GM18907 (cell line): Measurements from ENCODE around the gene GNB1L.

ENCODE experiments used
- ATAC-seq: cut with Tn5 transposase; IDR thresholded peaks from one replicate; pipeline ENCODE4 v1.9.1; 2021; ENCODE audit warnings: mild to moderate bottlenecking, moderate library complexity; ENCODE audit not compliant: unreplicated experiment

Gene GNB1L

DNA sequence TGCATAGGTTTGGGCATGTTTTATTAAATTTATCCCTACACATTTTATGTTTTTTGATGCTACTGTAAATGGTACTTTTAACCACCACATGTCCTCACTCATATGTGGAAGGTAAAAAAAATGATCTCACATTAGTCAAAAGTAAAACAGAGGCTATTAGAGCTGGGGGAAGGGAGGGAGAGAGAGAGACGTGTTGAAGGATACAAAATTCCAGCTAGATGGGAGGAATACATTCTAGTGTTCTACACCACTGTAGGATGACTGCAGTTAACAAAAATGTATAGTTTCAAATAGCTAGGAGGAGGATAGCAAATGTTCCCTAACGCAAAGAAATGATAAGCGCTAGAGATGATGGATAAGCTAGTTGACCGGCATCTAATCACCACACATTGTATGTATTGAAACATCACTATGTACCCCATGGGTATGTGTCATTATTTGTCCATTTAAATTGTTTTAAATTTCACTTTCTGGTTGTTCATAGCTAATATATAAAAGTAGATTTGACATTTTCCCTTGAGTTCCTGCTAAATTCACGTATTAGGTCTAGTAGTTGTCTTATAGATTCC lies 9.9 kb upstream of the GNB1L start:
- no peak for ATAC-seq

DNA sequence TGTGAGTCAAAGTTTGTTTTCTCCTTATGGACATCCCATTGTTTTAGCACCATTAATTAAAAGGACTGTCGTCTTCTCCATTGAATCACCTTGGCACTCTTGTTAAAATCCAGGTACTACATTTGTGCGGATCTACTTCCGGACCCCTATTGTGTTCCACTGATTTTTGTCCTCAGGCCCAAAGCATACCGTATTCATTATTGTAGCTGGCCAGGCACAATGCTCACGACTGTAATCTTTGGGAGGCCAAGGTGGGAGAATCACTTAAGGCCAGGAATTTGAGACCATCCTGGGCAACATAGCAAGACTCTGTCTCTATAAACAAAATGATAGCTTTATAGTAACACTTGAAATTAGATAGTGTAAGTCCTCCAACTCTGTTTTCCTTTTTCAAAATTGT lies 8.9 kb upstream of the GNB1L start:
- ATAC-seq: no peak

GRCh38 chr22:19862619-19863246 lies 8.1 kb upstream of the GNB1L start:
- no peak for ATAC-seq

- ATAC-seq: no peak
These were observed 5.3 kb upstream of the GNB1L start for GRCh38 chr22:19859861-19860510.

- ATAC-seq: no peak
These were observed 2.7 kb upstream of the GNB1L start for GRCh38 chr22:19857382-19857781.

- peak; percentile 23 for ATAC-seq
These were observed 1.1 kb upstream of the GNB1L start for GRCh38 chr22:19855504-19856409.

DNA sequence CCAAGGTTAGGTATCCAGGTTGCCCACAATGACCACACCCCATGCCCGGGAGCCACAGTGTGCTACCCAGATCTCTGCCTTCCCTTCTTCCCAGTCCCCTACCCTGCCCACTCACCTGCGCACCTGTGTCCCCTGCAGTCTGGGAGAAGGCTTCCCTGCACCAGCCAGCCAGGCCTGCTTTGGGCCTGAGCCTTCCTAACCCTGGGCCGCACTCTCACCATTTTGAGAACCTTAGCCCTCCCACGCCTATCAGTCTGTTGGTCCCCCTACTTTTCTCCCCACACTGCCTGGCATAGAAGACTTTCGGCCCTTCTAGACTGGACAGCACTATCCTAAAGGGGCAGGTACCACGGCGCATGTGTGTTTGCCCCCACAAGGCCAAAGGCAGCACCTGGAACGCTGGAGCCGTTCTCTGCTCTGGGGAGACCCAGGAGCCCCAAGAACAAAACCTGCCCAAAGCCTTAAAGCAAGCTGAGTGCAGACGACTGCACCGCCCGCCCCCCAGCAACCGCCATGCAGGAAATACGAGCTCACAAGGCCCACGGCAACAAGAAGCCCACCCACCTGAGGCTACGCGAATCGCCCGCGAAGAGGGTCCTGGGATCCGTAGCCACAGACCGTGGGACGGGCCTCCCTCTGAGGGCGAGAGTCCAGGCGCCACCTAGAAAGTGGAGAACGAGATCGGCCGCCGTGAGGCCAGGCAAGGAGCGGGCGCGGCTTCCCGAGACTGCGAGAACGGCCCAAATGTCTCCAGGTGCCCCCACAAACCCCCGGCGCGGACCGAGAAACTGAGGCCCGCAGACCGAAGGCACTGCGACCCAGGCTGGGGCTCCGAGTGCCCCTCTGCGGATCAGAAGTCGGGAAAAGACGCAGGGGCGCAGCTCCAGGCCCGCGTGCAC lies 546 bp downstream of the GNB1L start:
- peak; percentile 20 for ATAC-seq

DNA sequence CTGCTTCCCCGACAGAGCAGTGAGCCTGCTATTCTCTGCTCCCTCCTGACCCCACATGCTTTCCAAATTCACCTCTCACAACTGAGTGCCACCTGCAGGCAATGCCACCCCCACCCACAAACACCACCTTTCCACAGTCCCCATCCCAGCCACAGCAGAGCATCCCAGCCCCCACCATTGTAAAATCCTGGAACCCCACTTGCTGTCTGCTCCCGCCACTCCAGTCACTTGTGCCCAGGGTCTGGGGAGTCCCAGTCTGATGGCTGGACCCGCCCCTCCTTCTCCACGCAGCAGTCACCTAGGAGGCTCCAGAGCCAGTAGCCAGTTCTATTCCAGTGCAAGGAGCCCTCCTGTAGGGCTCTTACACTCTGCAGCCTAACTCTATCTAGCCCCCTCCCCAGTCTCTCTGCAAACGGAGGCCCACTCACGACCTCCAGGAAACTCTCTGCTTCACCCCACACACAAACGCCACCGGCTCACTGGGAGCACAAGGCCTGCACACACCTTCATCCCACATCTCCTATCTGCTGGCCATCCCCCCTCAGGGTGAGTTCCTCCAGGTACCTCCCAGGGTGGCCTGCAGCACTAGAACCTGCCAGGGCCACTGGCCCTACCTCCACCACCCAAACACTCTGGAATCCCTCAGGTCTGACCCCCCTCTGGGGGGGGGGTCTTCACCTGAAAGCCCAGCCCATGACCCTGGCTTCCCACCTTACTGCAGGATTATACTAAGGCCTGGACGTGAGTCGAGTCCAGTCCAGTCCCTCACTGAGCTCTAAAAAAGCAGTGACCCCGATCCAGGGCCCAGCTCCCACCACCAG lies 1.4 kb downstream of the GNB1L start:
- ATAC-seq: no peak

- ATAC-seq: no peak
These were observed 2.4 kb downstream of the GNB1L start for GRCh38 chr22:19852177-19852781.

DNA sequence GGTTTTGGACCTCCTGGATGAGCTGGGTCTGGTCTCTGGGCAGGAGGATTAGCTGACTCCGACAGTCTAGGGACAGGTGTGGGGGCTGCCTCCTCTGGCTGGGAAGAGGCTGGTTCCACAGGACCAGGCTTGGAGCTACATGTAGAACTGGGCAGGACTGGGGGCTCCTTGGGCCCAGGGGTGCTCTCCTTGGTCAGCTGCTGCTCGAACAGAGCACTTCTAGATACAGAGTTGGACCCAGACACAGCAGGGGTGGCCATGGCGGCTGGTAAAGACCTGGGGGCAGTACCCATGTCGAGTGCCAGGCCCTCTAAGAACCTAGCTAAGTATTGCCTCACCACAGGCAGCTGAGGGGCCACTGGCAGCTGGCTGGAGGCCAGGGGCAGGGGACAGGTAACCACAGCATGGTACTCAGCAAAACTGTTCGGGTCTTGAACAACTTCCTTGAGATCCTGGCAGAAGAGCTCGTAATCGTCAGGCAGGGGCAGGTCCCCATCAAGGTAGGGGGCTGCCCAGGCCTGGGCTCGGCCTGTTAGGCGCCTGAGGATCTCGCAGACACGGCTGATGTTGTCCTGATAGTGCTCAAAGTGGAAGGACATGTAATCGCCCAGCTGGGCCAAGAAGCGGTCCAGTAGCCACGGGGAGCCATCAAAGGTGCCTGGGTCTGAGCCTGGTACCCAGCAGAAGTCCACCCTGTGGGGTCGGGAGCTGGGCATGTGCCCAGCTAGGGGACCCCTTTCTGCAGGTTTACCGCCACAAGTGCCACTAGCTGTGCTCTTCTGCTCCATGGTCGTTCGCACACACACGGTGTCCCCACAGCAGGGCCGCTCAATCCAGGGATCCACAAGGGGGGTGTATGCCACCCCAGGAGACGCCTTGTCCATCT lies 3.1 kb downstream of the GNB1L start:
- ATAC-seq: no peak

DNA sequence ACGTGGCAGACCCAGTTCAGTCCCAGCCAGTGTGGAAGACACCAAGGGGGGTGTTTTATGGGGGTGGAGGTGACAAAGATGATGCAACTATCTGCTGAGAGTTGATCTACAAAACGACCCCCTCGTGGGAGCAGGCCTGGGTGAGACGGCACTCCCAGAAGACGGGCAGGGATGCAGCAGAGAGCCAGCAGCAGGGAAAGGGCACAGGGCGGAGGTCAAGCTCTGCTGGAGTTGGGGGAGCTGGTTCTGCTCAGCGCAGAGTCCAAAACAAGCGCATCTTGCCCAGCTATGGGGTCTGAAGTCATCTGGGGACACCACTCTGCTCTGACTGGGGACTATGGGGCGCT lies 3.9 kb downstream of the GNB1L start:
- no peak for ATAC-seq

- ATAC-seq: no peak
These were observed 4.6 kb downstream of the GNB1L start for GRCh38 chr22:19849835-19850762.

DNA sequence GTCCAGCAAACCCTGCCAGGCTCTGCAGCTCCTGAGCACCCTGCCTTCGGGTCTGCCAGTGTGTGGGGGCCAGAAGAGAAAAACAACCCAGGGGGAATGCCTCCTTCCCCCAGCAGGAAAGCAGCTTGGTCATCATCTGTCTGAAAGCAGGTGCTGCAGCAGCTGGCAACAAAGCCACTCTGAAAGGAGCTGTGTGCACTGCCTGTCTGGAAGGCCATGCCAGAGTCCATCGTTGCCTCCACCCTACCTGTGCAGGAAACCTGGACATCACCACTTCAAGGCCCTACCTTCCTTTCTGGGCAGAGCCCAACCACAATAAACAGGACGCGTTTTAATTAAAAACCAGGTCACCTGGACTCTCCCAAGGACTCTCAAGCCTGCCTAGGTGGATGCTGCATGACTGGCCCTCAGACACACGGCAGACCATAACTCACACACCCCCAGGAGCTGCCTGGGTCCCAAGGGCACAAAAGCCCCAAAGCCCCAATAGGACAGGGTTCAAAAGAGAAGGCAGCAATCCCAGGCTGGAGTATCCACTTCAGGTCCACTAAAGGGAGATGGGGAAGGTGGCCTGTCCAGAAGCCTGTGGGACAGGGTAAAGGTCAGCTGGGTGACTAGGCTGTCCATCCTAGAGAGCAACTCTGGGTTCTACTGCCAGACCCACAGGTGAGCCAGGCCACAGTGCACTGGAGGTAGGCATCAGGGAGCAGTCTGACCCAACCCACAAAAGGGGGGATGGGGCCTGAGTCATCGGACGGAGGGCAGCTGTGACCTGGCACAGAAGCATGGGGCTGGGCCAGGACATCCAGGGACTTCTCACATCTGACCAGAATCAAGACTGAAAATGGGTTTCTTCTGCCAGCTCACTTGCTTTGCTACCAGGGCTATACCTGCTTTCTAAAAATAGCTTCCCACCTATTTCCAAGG lies 6.1 kb downstream of the GNB1L start:
- ATAC-seq: no peak

GRCh38 chr22:19847345-19847632 lies 7.4 kb downstream of the GNB1L start:
- ATAC-seq: no peak

- ATAC-seq: no peak
These were observed 7.9 kb downstream of the GNB1L start for GRCh38 chr22:19846620-19847344.
